ENCODE results near the gene TMEM187.

The TMEM187 gene

DNA sequence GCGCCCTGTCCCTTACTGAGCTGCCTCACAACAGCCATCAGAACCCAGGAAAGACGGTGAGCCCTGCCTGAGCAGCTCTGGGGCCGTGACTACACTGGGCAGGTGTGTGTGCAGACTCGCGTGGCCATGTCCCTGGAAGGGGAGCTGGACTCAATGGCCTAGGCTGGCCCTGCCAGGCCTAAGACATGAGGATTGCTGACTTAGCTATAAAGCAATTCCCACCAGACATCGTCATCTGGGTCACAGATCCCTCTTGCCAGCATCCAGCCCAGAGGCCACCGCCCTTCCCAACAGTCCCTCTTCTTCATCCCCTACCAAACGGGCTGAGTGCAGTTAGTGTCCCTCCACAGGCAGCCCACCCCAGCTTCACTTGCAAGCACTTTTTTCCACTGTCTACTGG is 41.4 kb upstream of the TMEM187 start:
- no peak overlapping the region for H3K4me3 Mint-ChIP-seq
- ATAC-seq (no peak), DNase-seq (ENCODE audit: low spot score in 2 of 2) (no peak)
- peaks cover 19% of the 10 kb centered on the region for H3K4me1 Mint-ChIP-seq
- H3K9me3 Mint-ChIP-seq, result no peaks in the 10 kb centered on the region
- H3K27ac Mint-ChIP-seq, result peak overlapping the region; percentile 80
- peaks cover 50% of the 10 kb centered on the region for H3K36me3 Mint-ChIP-seq

GRCh38 chrX:153931748-153932147 is 40.8 kb upstream of the TMEM187 start:
- Mint-ChIP-seq H3K4me1 (peaks cover 23% of the 10 kb centered on the region), H3K9me3 (no peaks in the 10 kb centered on the region), H3K4me3 (no peak overlapping the region), H3K36me3 (peaks cover 49% of the 10 kb centered on the region), H3K27ac (peak overlapping the region; percentile 80)
- ATAC-seq (no peak), DNase-seq (ENCODE audit: low spot score in 2 of 2) (no peak)

DNA sequence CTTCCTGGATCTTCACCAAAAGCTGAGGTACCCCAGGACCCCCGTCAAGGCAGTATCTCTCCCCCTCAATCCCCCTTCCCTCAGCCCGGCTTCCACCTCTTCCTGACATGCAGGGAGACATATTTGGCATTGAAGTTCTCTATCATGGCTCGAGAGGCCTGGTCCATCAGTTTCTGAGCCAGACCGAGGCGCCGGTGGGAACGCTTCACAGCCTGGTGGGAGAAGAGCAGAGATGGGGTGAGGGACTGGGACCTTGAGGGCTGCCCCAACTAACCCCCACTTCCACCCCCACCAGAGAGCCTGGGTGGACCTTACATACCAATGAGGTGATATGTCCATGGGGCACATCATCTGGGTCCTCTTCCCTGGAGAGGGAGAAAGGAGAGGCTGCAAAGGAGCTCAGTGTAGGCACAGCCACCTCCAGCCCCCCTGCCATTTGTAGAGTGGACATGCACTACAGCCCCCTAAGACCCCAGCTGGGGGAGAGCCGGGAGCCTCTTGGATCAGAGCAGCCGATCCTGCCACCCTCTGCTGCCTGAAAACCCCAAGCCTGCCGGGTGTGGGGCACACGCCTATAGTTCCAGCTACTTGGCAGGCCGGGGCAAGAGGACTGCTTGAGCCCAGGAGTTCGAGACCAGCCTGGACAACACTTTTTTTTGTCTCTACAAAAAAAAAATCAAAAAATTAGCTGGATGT is 40.2 kb upstream of the TMEM187 start:
- H3K9me3 Mint-ChIP-seq, result no peaks in the 10 kb centered on the region
- no peak overlapping the region for H3K4me3 Mint-ChIP-seq
- peaks cover 45% of the 10 kb centered on the region for H3K36me3 Mint-ChIP-seq
- DNase-seq (ENCODE audit: low spot score in 2 of 2) (no peak), ATAC-seq (no peak)
- no peak overlapping the region for H3K27ac Mint-ChIP-seq
- peaks cover 20% of the 10 kb centered on the region for H3K4me1 Mint-ChIP-seq

DNA sequence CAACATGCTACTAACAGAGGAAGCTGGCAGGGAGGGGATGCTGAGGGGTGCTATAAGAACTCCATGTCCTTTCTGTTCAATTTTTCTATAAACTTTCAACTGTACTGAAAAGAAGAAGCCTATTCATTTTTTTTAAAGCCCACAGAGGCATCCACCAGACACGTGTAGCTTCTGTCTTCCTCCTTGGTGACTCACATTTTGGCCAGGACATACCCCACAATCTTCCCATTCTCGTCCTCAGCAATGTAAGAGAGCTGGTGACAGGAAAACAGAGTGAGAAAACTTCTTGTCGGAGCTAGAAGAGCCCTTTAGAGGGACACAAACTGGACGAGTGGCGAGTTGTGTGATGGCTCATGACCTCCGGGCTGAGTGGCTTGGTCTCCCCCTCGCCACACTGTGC is 38.8 kb upstream of the TMEM187 start:
- peak overlapping the region; percentile 77 for H3K4me3 Mint-ChIP-seq
- peaks cover 14% of the 10 kb centered on the region for H3K4me1 Mint-ChIP-seq
- H3K9me3 Mint-ChIP-seq, result no peaks in the 10 kb centered on the region
- H3K27ac Mint-ChIP-seq, result peak overlapping the region; percentile 23
- H3K36me3 Mint-ChIP-seq, result peaks cover 39% of the 10 kb centered on the region
- DNase-seq (ENCODE audit: low spot score in 2 of 2) (no peak), ATAC-seq (no peak)

GRCh38 chrX:153934148-153934761 is 38.3 kb upstream of the TMEM187 start:
- peak overlapping the region; percentile 77 for H3K4me3 Mint-ChIP-seq
- H3K4me1 Mint-ChIP-seq, result peaks cover 14% of the 10 kb centered on the region
- no peaks in the 10 kb centered on the region for H3K9me3 Mint-ChIP-seq
- DNase-seq (ENCODE audit: low spot score in 2 of 2) (no peak), ATAC-seq (peak; percentile 43)
- peak overlapping the region; percentile 23 for H3K27ac Mint-ChIP-seq
- peaks cover 34% of the 10 kb centered on the region for H3K36me3 Mint-ChIP-seq

- H3K27ac Mint-ChIP-seq, result peak within 1 kb of the TSS; percentile 23
These were observed 37.7 kb upstream of the TMEM187 start, which contains the start of gene NAA10 for GRCh38 chrX:153934762-153935325. Gene NAA10 (minus strand): TSS chrX:153935037. CDS start chrX:153934904, 133 bp downstream.

DNA sequence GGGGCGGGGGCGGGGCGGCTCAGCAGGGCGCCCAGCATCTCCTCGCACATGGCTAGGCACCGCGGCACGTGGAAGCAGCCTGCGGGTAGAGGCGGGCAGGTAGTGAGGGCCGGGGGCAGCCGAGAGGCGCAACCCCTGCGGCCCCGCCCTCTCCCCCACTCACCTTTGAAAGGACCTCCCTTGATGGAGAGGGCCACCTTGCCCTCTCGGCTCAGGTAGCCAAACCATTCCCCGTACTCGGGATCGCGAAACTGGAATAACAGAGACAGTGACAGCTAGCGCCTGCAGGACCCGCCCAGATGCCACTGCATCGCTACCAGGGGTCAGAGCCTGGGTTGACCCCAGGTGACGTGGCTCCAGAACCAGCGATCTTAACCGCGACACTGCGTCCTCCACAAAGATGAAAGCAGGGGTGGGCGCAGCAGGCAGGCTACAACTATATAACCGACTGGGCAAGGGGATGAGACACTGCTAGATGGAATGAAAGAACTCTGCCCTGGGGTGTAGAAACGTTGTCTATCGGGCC is 37.2 kb upstream of the TMEM187 start:
- DNase-seq (ENCODE audit: low spot score in 2 of 2) (peak in 1 of 2 donors; percentile 61), ATAC-seq (peak; percentile 2)
- Mint-ChIP-seq H3K4me1 (peaks cover 14% of the 10 kb centered on the region), H3K36me3 (peaks cover 32% of the 10 kb centered on the region), H3K9me3 (no peaks in the 10 kb centered on the region), H3K27ac (no peak overlapping the region), H3K4me3 (peak overlapping the region; percentile 58)

More at GRCh38 chrX:153934762-153935325, 37.7 kb upstream of the TMEM187 start, which contains the start of gene NAA10:
- no peaks in the 10 kb centered on the region for H3K9me3 Mint-ChIP-seq
- peak; percentile 91 for ATAC-seq
- peak; percentile 30 to 75 for DNase-seq (ENCODE audit: low spot score in 2 of 2)
- H3K36me3 Mint-ChIP-seq, result peaks cover 33% of the 10 kb centered on the region
- H3K4me1 Mint-ChIP-seq, result peaks cover 14% of the 10 kb centered on the region
- H3K4me3 Mint-ChIP-seq, result peak within 1 kb of the TSS; percentile 77

- H3K36me3 Mint-ChIP-seq, result peaks cover 15% of the 10 kb centered on the region
- H3K4me3 Mint-ChIP-seq, result peak overlapping the region; percentile 21
- DNase-seq (ENCODE audit: low spot score in 2 of 2), result no peak
- peaks cover 6% of the 10 kb centered on the region for H3K4me1 Mint-ChIP-seq
- no peak overlapping the region for H3K27ac Mint-ChIP-seq
- H3K9me3 Mint-ChIP-seq, result no peaks in the 10 kb centered on the region
- no peak for ATAC-seq
These were observed 35.5 kb upstream of the TMEM187 start for GRCh38 chrX:153937056-153937455.

GRCh38 chrX:153938226-153938786 is 34.2 kb upstream of the TMEM187 start:
- Mint-ChIP-seq H3K36me3 (peaks cover 7% of the 10 kb centered on the region), H3K27ac (no peak overlapping the region), H3K4me1 (peaks cover 6% of the 10 kb centered on the region), H3K4me3 (no peak overlapping the region), H3K9me3 (no peaks in the 10 kb centered on the region)
- DNase-seq (ENCODE audit: low spot score in 2 of 2) (no peak), ATAC-seq (no peak)

DNA sequence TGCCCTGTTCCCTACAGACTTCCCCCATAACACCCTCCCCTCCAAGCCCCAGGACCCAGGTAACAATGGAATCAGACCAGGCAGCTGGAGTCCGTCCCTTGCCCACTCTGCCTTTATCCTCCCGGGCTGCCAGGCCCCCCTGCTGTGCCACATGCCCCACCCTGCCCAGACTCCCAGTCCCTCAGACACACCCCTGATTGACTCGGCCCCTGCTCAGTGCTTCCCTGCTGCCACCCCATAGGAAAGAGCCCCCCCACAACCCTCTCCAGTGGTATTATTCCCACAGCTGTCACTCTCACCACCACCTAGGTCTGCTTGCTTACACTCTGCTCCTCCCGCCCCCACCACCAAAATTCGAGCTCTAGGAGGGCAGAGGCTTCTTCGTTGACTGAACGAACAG is 33.0 kb upstream of the TMEM187 start:
- Mint-ChIP-seq H3K27ac (no peak overlapping the region), H3K4me1 (peaks cover 10% of the 10 kb centered on the region), H3K4me3 (no peak overlapping the region), H3K9me3 (no peaks in the 10 kb centered on the region), H3K36me3 (peaks cover 4% of the 10 kb centered on the region)
- no peak for ATAC-seq
- no peak for DNase-seq (ENCODE audit: low spot score in 2 of 2)

DNA sequence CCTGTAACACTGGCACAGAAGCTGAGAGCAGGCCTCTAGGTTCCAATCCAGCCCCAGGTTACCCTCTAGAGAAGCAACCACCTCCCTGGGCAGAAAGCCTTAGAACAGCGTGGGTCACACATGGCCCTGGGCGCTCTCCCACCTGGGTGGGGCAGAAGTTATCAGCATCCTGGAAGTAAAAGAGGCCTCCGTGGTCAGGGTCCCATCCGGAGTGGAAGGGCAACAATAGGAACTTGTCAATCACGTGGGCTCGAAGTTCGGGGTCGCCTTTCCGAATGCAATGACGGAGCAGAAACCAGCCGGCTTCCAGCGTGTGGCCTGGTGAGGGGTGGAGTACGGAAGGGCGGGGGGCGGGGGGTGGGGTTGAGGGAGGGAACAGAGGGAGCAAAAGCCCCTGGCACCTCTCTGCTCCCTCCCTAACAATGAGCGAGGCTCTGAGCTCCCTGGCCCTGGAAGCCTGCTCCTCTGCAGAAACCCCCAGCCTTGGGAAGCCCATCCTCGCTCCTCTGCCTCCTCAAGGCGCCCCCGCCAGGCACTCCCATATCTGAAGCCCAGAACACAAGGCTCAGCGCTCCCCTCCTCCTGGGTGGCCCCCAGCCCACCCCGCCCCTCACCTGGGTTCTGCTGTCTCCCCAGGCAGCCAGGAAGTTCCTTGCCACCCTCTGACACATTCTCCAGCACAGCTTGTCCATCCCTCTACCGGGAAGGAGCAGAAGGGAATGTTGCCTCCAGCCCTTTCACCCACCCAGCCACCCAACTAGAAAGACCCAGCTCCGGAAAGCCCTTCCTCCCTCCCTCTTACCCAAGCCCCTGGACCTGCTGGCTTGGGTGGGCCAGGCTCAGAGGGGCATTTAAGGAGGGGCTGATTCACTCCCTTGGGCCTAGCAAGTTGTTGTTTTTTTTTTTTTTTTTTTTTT is 31.0 kb upstream of the TMEM187 start:
- DNase-seq (ENCODE audit: low spot score in 2 of 2) (no peak), ATAC-seq (no peak)
- Mint-ChIP-seq H3K36me3 (peaks cover 6% of the 10 kb centered on the region), H3K27ac (no peak overlapping the region), H3K4me1 (peaks cover 8% of the 10 kb centered on the region), H3K4me3 (no peak overlapping the region), H3K9me3 (no peaks in the 10 kb centered on the region)

DNA sequence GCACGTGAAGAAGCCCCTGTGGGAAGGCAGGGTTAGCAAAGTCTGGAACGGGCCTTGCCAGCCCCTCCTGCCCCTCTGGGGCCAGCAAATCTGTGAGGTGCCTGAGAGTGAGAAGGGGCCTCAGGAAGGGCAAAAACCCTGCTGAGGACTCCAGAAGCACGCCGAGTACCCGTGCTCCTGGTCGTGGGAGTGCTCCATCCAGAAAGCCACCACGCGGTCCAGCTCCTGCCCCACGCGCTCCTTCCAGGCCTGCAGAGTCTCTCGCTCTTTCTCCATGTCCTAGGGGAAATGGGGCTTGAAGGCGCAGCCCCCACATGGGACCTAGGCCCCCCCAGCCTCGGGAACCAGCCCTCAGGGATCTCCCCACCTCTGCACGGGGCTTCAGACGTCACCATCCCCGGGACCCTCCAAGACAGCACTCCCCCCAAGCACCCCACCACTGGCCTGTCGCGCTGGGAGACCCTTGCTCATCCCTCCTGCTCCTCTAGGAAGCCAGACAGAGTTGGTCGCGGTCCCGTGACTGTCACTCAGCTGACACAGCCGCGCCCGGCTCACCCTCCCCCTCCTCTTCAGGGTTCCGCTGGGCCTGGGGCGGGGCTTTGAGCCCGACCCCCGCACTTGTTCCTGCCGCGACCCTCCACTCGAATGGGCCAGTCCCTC is 28.3 kb upstream of the TMEM187 start, which contains the start of gene RENBP:
Gene RENBP, minus strand, starts transcription at position 504 of the 660 bp plus-strand sequence. Its CDS starts 33 bp downstream, at position 471.
- Mint-ChIP-seq H3K36me3 (peaks cover 27% of the 10 kb centered on the region), H3K9me3 (no peaks in the 10 kb centered on the region), H3K4me1 (peaks cover 21% of the 10 kb centered on the region), H3K27ac (peak within 1 kb of the TSS; percentile 70), H3K4me3 (peak within 1 kb of the TSS; percentile 61)
- ATAC-seq (peak; percentile 23), DNase-seq (ENCODE audit: low spot score in 2 of 2) (no peak)

GRCh38 chrX:153944800-153945150 is 27.8 kb upstream of the TMEM187 start:
- H3K36me3 Mint-ChIP-seq, result peaks cover 32% of the 10 kb centered on the region
- H3K27ac Mint-ChIP-seq, result peak overlapping the region; percentile 70
- H3K9me3 Mint-ChIP-seq, result no peaks in the 10 kb centered on the region
- H3K4me1 Mint-ChIP-seq, result peaks cover 21% of the 10 kb centered on the region
- ATAC-seq, result peak; percentile 8
- H3K4me3 Mint-ChIP-seq, result peak overlapping the region; percentile 61
- no peak for DNase-seq (ENCODE audit: low spot score in 2 of 2)

Measured in stimulated activated effector memory CD8-positive, alpha-beta T cell treated with anti-CD3 and anti-CD28 coated beads, Interleukin-12 subunit alpha, Interleukin-12 subunit beta, amount 100 ng/mL, for 72 hours (primary cell).